Measurements from ENCODE around the gene P2RX3. TPM values are rescaled to one million over a fixed set of nuclear protein-coding genes. Genes with fewer than 3 reads are reported as not detected.

The P2RX3 gene
- total and polyA plus RNA-seq, 2 of the 8 experiments (the other 6 are each of a cell fraction or from before 2014, with no cell fraction given), result 0.45 to 0.47 TPM

GRCh38 chr11:57392066-57392762 is 54.1 kb downstream of the P2RX3 start:
- no peaks in the 10 kb centered on the region for H3K23me2 ChIP-seq (ENCODE audit: low read depth, low read length)
- H2BK5ac ChIP-seq (ENCODE audit: low read depth, low read length), result no peak overlapping the region
- no peaks in the 10 kb centered on the region; a peak in 1 of 7 replicates for H3K27me3 ChIP-seq (replicated peaks in 1 of 4; ENCODE audit: control insufficient read depth in 3 of 4, extremely low read depth in 1 of 4, insufficient read depth in 3 of 4, low read length in 3 of 4)
- H3K4me3 ChIP-seq (ENCODE audit: extremely low read depth in 1 of 4, insufficient read depth in 2 of 4, low read depth in 3 of 4, low read length in 4 of 4), result no peak overlapping the region
- no peak overlapping the region for H2AFZ ChIP-seq (ENCODE audit: low read length)
- no peak overlapping the region for H2BK120ac ChIP-seq (replicated peaks; ENCODE audit: low read depth, low read length)
- H3K18ac ChIP-seq (ENCODE audit: extremely low read depth, low read length), result no peak overlapping the region
- H3K4me1 ChIP-seq (replicated peaks in 1 of 4; ENCODE audit: control insufficient read depth in 3 of 4, insufficient read depth in 4 of 4, low read length in 3 of 4), result no peaks in the 10 kb centered on the region
- no peak overlapping the region for H3K4me2 ChIP-seq (ENCODE audit: insufficient read depth in 1 of 2, low read depth in 2 of 2, low read length in 2 of 2)
- CTCF ChIA-PET (ENCODE audit: partially characterized antibody), result interaction anchor here (0.6 to 1.7 kb wide), 5 partner anchors 12 to 143 kb away, joined by 3 to 5 read pairs (median 4); no protein-coding TSS in a partner anchor
- DNase-seq (ENCODE audit: low read depth in 1 of 2, low spot score in 2 of 2) (no peak), FAIRE-seq (no peak)
- H3K9ac ChIP-seq (replicated peaks in 1 of 4; ENCODE audit: extremely low read depth in 1 of 4, low read depth in 3 of 4, low read length in 3 of 4), result no peak overlapping the region
- no peak overlapping the region for H3K27ac ChIP-seq (ENCODE audit: low read depth, low read length)
- no peaks in the 10 kb centered on the region for H3K9me3 ChIP-seq (ENCODE audit: insufficient read depth in 2 of 2, low read depth in 1 of 2, low read length in 1 of 2)
- H3K56ac ChIP-seq (replicated peaks; ENCODE audit: insufficient read length, low read depth, low read length), result no peak overlapping the region
- no peak overlapping the region for H2BK15ac ChIP-seq (ENCODE audit: low read length)
- H3K4ac ChIP-seq (replicated peaks; ENCODE audit: insufficient read length, low read depth, low read length), result no peak overlapping the region
- no peak overlapping the region for H2AK5ac ChIP-seq (ENCODE audit: low read depth, low read length)
- no peak overlapping the region for H3K23ac ChIP-seq (ENCODE audit: insufficient read length)
- H2BK12ac ChIP-seq (ENCODE audit: low read depth, low read length), result no peak overlapping the region
- no peaks in the 10 kb centered on the region for H4K20me1 ChIP-seq (replicated peaks in 1 of 2; ENCODE audit: control insufficient read depth in 1 of 2, insufficient read depth in 2 of 2, low read length in 2 of 2)
- H4K91ac ChIP-seq (replicated peaks; ENCODE audit: insufficient read length, low read length), result no peak overlapping the region
- POLR2A ChIA-PET (ENCODE audit: partially characterized antibody), result interaction anchor here (1.2 to 2.2 kb wide), 6 partner anchors 10 to 67 kb away, joined by 3 to 4 read pairs (median 4); no protein-coding TSS in a partner anchor
- H4K5ac ChIP-seq (ENCODE audit: insufficient read length, low read depth, low read length), result no peak overlapping the region
- no peak for TF ChIP-seq RAD21 (IDR thresholded peaks at IDR 0.05 in 1 of 2, conservative IDR thresholded peaks at IDR 0.05 in 1 of 2; ENCODE audit: low read depth in 2 of 2, low read length in 2 of 2)
- no peak for TF ChIP-seq YY1 (IDR thresholded peaks at IDR 0.05; ENCODE audit: low read depth, low read length)
- no peak for TF ChIP-seq SRF (IDR thresholded peaks at IDR 0.05; ENCODE audit: low read depth, low read length)
- no peak for TF ChIP-seq MAX (IDR thresholded peaks at IDR 0.05)
- TF ChIP-seq CBX5 (IDR thresholded peaks at IDR 0.05; ENCODE audit: low read depth, low read length), result no peak
- TF ChIP-seq MAFK (IDR thresholded peaks at IDR 0.05; ENCODE audit: low read depth, low read length), result no peak
- TF ChIP-seq SP1 (IDR thresholded peaks at IDR 0.05; ENCODE audit: low read depth, low read length), result no peak
- no peak for TF ChIP-seq CEBPB (IDR thresholded peaks at IDR 0.05; ENCODE audit: low read depth, low read length)
- TF ChIP-seq KDM5A (IDR thresholded peaks at IDR 0.05; ENCODE audit: low read length), result no peak
- TF ChIP-seq SIX5 (IDR thresholded peaks at IDR 0.05; ENCODE audit: low read depth, low read length), result no peak
- TF ChIP-seq TAF1 (IDR thresholded peaks at IDR 0.05; ENCODE audit: low read depth, low read length), result no peak
- TF ChIP-seq SUZ12 (IDR thresholded peaks at IDR 0.05; ENCODE audit: low read length), result no peak
- H3K79me2 ChIP-seq (ENCODE audit: control insufficient read depth in 1 of 2, insufficient read depth in 2 of 2, low read length in 2 of 2), result no peaks in the 10 kb centered on the region
- H4K8ac ChIP-seq (ENCODE audit: extremely low read depth, insufficient read depth, low read length), result no peak overlapping the region
- no peaks in the 10 kb centered on the region for H3K36me3 ChIP-seq (ENCODE audit: control insufficient read depth in 2 of 4, insufficient read depth in 4 of 4, low read length in 3 of 4)
- no peak overlapping the region for H2BK20ac ChIP-seq (ENCODE audit: low read length)
- WGBS, 2 experiments (ENCODE audit: extremely low coverage in 1 of 2, insufficient coverage in 1 of 2, insufficient read length in 1 of 2, insufficient replicate concordance in 2 of 2, low coverage in 1 of 2, low lambda C conversion rate in 2 of 2, missing lambda C conversion rate in 1 of 2), result 83% methylated on average over 8 of the region's 8 CpGs; no CpG with 5 or more reads in 1 of the 2 experiments
- no peak overlapping the region for H3K14ac ChIP-seq (ENCODE audit: insufficient read length)
- no peaks in the 10 kb centered on the region; the same call in 1 of the 2 replicates for H3K79me1 ChIP-seq (ENCODE audit: low read depth, low read length)

All from H1 (cell line).